MM.1S (cell line): ENCODE measurements around the gene NXN.

Source experiments
- DNase-seq: peaks from one replicate; pipeline ENCODE4 v3.0.0-alpha.2; 2015
- H2AFZ ChIP-seq: fragments of 300-600 bp; sonication (generic); 2 replicates; pipeline ENCODE4 v1.6.0; 2016; ENCODE audit warnings: antibody characterized with exemption, low read length
- H3F3A ChIP-seq: fragments of 300-600 bp; sonication (generic); 2 replicates; pipeline ENCODE4 v1.6.1; 2016; ENCODE audit warnings: mild to moderate bottlenecking, antibody characterized with exemption, low read length, moderate library complexity, mixed read lengths; ENCODE audit not compliant: insufficient read depth
- H3K27ac ChIP-seq: fragments of 300-600 bp; sonication (generic); 2 replicates; pipeline ENCODE4 v1.5.1; 2016; ENCODE audit warnings: mild to moderate bottlenecking, low read length
- H3K27me3 ChIP-seq: fragments of 300-600 bp; sonication (generic); replicated peaks from 2 replicates; pipeline ENCODE4 v1.6.0; 2016; ENCODE audit warnings: low read length; ENCODE audit not compliant: insufficient read depth
- H3K36me3 ChIP-seq: fragments of 300-600 bp; sonication (generic); replicated peaks from 2 replicates; pipeline ENCODE4 v1.6.1; 2016; ENCODE audit warnings: mild to moderate bottlenecking, low read length, mixed read lengths; ENCODE audit not compliant: insufficient read depth
- H3K4me1 ChIP-seq: fragments of 300-600 bp; sonication (generic); 2 replicates; pipeline ENCODE4 v1.6.1; 2016; ENCODE audit warnings: low read length, mixed read lengths
- H3K4me2 ChIP-seq: fragments of 300-600 bp; sonication (generic); 2 replicates; pipeline ENCODE4 v1.6.0; 2016; ENCODE audit warnings: low read depth, low read length
- H3K4me3 ChIP-seq: fragments of 300-600 bp; sonication (generic); 2 replicates; pipeline ENCODE4 v1.5.1; 2016; ENCODE audit warnings: low read length, mixed read lengths
- H3K79me2 ChIP-seq: fragments of 300-600 bp; sonication (generic); 2 replicates; pipeline ENCODE4 v1.6.1; 2016; ENCODE audit warnings: mixed run types, low read length, mixed read lengths
- H3K9ac ChIP-seq: fragments of 300-600 bp; sonication (generic); 2 replicates; pipeline ENCODE4 v1.6.1; 2016; ENCODE audit warnings: low read length, mixed read lengths
- H3K9me2 ChIP-seq: fragments of 300-600 bp; sonication (generic); replicated peaks from 2 replicates; pipeline ENCODE4 v1.6.1; 2016; ENCODE audit warnings: mild to moderate bottlenecking, low read length, mixed read lengths; ENCODE audit not compliant: insufficient read depth
- H3K9me3 ChIP-seq: fragments of 300-600 bp; sonication (generic); replicated peaks from 2 replicates; pipeline ENCODE4 v1.6.1; 2016; ENCODE audit warnings: mild to moderate bottlenecking, low read length, mixed read lengths; ENCODE audit not compliant: insufficient read depth
- H4K20me1 ChIP-seq: fragments of 300-600 bp; sonication (generic); 2 replicates; pipeline ENCODE4 v1.6.1; 2016; ENCODE audit warnings: mild to moderate bottlenecking, low read length, moderate library complexity, mixed read lengths; ENCODE audit not compliant: insufficient read depth
- CTCF ChIP-seq: fragments of 300-600 bp; sonication (generic); IDR thresholded peaks from 2 replicates; pipeline ENCODE4 v1.5.1; 2016; ENCODE audit warnings: antibody characterized with exemption, low read length, mixed read lengths
- EZH2 ChIP-seq: fragments of 300-600 bp; sonication (generic); optimal IDR thresholded peaks from 2 replicates; pipeline ENCODE3; 2017; ENCODE audit warnings: low read depth, mild to moderate bottlenecking, antibody characterized with exemption, low read length, mixed read lengths
- EZH2phosphoT487 ChIP-seq: fragments of 300-600 bp; sonication (generic); IDR thresholded peaks from 2 replicates; pipeline ENCODE4 v1.6.1; 2018; ENCODE audit warnings: antibody characterized with exemption, low read length

Gene NXN

DNA sequence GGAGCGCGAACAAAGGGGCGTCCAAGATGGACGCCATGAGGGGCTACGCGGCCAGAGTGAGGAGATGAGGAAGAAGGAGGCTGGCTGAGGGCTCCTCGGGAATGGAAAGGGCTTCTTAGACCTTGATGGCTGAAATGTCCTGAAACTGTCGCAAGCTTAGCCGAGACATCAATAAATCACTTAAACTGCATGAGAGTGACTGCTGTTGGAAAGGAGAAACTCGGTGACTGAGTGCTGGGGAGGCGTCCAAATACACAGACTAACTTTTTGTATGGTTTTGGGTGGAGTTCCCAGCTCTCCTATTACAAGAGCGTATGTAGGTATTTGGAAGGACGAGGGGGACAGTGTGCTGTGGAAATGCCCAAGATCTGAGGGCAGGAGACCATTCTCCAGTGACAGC lies 226.2 kb downstream of the NXN start:
- Histone ChIP-seq H3K9me2 (no peaks in the 10 kb centered on the region), H4K20me1 (no peaks in the 10 kb centered on the region), H3F3A (0 out of 2 replicates have a peak, but pooled peaks cover 5% of the 10 kb centered on the region), H3K27ac (no peak overlapping the region), H3K9me3 (no peaks in the 10 kb centered on the region), H3K36me3 (no peaks in the 10 kb centered on the region), H3K4me2 (no peak overlapping the region), H2AFZ (no peak overlapping the region), H3K9ac (no peak overlapping the region), H3K27me3 (no peaks in the 10 kb centered on the region), H3K79me2 (peaks cover 31% of the 10 kb centered on the region), H3K4me1 (peaks cover 7% of the 10 kb centered on the region; the same call in 1 of the 2 replicates), H3K4me3 (no peak overlapping the region)
- no peak for DNase-seq
- TF ChIP-seq EZH2phosphoT487 (no peak), EZH2 (no peak), CTCF (no peak)

GRCh38 chr17:752620-753219 lies 226.9 kb downstream of the NXN start:
- peak overlapping the region; percentile 65 for H3K4me3 ChIP-seq
- no peaks in the 10 kb centered on the region for H3K9me3 ChIP-seq
- peaks cover 7% of the 10 kb centered on the region; the same call in 1 of the 2 replicates for H3K4me1 ChIP-seq
- no peaks in the 10 kb centered on the region; the same call in 1 of the 2 replicates for H3K36me3 ChIP-seq
- no peaks in the 10 kb centered on the region for H3K27me3 ChIP-seq
- H4K20me1 ChIP-seq: no peaks in the 10 kb centered on the region
- TF ChIP-seq EZH2phosphoT487: no peak
- no peak for TF ChIP-seq EZH2
- TF ChIP-seq CTCF: no peak
- H3K27ac ChIP-seq: no peak overlapping the region; the same call in 1 of the 2 replicates
- H2AFZ ChIP-seq: peak overlapping the region; percentile 99
- 0 out of 2 replicates have a peak, but pooled peaks cover 5% of the 10 kb centered on the region for H3F3A ChIP-seq
- H3K9ac ChIP-seq: peak overlapping the region; percentile 92
- H3K9me2 ChIP-seq: no peaks in the 10 kb centered on the region
- peaks cover 38% of the 10 kb centered on the region for H3K79me2 ChIP-seq
- peak overlapping the region; percentile 85 for H3K4me2 ChIP-seq
- no peak for DNase-seq

DNA sequence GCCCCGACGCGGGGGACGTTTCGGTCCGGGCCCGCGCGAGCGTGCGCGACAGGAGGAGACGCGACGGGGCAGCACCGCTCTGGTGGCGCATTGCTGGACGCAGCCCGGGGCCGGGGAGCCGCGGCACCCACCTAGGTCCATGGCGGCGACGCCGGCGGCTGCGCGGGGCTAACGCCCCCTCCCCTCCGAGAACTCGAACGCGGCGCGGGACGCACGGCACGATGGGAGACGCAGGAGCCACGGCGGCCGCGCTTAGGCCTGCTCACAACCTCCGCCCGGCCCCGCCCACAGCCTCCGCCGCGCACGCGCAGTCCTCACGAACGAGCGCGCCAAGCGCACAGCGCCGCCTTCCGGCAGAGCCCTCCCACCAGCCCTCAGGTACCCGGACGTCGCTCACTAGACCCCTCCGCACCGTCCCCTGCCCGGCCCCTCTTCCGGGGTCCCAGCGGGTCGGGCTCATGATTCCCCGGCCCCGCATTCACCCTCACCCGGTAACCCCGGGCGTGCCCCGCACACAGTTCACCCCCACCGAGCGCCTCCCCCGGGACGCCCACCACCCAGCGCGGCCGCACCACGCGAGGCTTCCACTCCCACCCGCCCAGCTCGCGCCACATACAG lies 227.5 kb downstream of the NXN start, which contains the start of gene GEMIN4:
Gene GEMIN4 (minus strand): TSS at position 263 of the 618 bp plus-strand sequence. CDS start 122 bp downstream, at position 141.
- peak within 1 kb of the TSS; percentile 85 for H3K4me2 ChIP-seq
- peaks cover 43% of the 10 kb centered on the region for H3K79me2 ChIP-seq
- H3K27ac ChIP-seq: no peak within 1 kb of the TSS; the same call in 1 of the 2 replicates
- no peaks in the 10 kb centered on the region for H3K9me3 ChIP-seq
- H3K4me1 ChIP-seq: peaks cover 7% of the 10 kb centered on the region; the same call in 1 of the 2 replicates
- 0 out of 2 replicates have a peak, but pooled peaks cover 5% of the 10 kb centered on the region for H3F3A ChIP-seq
- H3K36me3 ChIP-seq: peaks cover 1% of the 10 kb centered on the region
- DNase-seq: peak; percentile 90
- H3K27me3 ChIP-seq: no peaks in the 10 kb centered on the region
- H3K9ac ChIP-seq: peak within 1 kb of the TSS; percentile 92
- peak within 1 kb of the TSS; percentile 99 for H2AFZ ChIP-seq
- no peaks in the 10 kb centered on the region for H3K9me2 ChIP-seq
- peak; percentile 75 for TF ChIP-seq CTCF
- no peak for TF ChIP-seq EZH2
- H4K20me1 ChIP-seq: no peaks in the 10 kb centered on the region
- peak within 1 kb of the TSS; percentile 65 for H3K4me3 ChIP-seq
